AG04450 (cell line): ENCODE results near the gene TULP4. TPM values are rescaled to one million over a fixed set of nuclear protein-coding genes. Genes with fewer than 3 reads are reported as not detected.
"Not testable (repeated sequence)": the region's sequence is repeated elsewhere in the genome, so short reads cannot be mapped to it uniquely, and the experiment has no call there.

Experiments used
- CTCF ChIA-PET: fragments of 300-600, 350-600 bp; formaldehyde crosslinking; extraction: SDS; loops from one replicate; lab custom pipeline; 2022; ENCODE audit warnings: antibody characterized with exemption, inconsistent platforms; lab: Charles Lee
- POLR2A ChIA-PET: fragments of 350-600 bp; formaldehyde crosslinking; extraction: SDS; loops from one replicate; lab custom pipeline; 2021; ENCODE audit warnings: antibody characterized with exemption, inconsistent platforms; lab: Yijun Ruan, JAX
- DNase-seq: peaks from one replicate; pipeline ENCODE4 v3.0.0-alpha.2; 2011; ENCODE audit warnings: low read depth, low spot score
- H3K27ac ChIP-seq: one replicate; pipeline ENCODE4 v1.5.1; 2012; ENCODE audit warnings: low read depth, low read length, control low read depth
- H3K27me3 ChIP-seq: one replicate; pipeline ENCODE4 v1.6.0; 2012; ENCODE audit warnings: low read length; ENCODE audit not compliant: control insufficient read depth, insufficient read depth
- H3K4me3 ChIP-seq: 2 replicates; pipeline ENCODE4 v1.5.1; 2011; ENCODE audit warnings: mild to moderate bottlenecking, low read depth, low read length, control low read depth
- H3K9me3 ChIP-seq: 2 replicates; pipeline ENCODE4 v1.5.1; 2012; ENCODE audit warnings: low read length; ENCODE audit not compliant: control insufficient read depth, insufficient read depth
- polyA plus RNA-seq: library from polyadenylated mRNA; depleted of rRNA; stranded (reverse); fragments of >200 nt; gene quantifications from 2 replicates; pipeline ENCODE4 v1.2.3, GENCODE V29; 2011
- TF ChIP-seq, protein P1 (sequence below): IDR thresholded peaks from 2 replicates; pipeline ENCODE4 v1.5.1; 2011; ENCODE audit warnings: low read depth, low read length, control low read depth, inconsistent platforms

Gene TULP4
- polyA plus RNA-seq, 1 experiment: 15.9 TPM

- Histone ChIP-seq H3K27ac (no peak overlapping the region), H3K9me3 (no peaks in the 10 kb centered on the region; the same call in 1 of the 2 replicates), H3K27me3 (no peaks in the 10 kb centered on the region), H3K4me3 (no peak overlapping the region)
- no peak for DNase-seq
- TF ChIP-seq, protein P1, sequence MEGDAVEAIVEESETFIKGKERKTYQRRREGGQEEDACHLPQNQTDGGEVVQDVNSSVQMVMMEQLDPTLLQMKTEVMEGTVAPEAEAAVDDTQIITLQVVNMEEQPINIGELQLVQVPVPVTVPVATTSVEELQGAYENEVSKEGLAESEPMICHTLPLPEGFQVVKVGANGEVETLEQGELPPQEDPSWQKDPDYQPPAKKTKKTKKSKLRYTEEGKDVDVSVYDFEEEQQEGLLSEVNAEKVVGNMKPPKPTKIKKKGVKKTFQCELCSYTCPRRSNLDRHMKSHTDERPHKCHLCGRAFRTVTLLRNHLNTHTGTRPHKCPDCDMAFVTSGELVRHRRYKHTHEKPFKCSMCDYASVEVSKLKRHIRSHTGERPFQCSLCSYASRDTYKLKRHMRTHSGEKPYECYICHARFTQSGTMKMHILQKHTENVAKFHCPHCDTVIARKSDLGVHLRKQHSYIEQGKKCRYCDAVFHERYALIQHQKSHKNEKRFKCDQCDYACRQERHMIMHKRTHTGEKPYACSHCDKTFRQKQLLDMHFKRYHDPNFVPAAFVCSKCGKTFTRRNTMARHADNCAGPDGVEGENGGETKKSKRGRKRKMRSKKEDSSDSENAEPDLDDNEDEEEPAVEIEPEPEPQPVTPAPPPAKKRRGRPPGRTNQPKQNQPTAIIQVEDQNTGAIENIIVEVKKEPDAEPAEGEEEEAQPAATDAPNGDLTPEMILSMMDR: no peak
- ChIA-PET POLR2A (no interaction called here), CTCF (interaction anchor here (1.1 kb wide), 1 partner anchor 119 kb away, joined by 3 read pairs; no protein-coding TSS in a partner anchor)
Observed at GRCh38 chr6:158340252-158340651, 28.0 kb downstream of the TULP4 start.

- Histone ChIP-seq H3K27me3 (no peaks in the 10 kb centered on the region), H3K4me3 (no peak overlapping the region), H3K9me3 (peaks cover 15% of the 10 kb centered on the region), H3K27ac (no peak overlapping the region)
- POLR2A ChIA-PET: no interaction called here
- TF ChIP-seq, protein P1: no peak
- CTCF ChIA-PET: interaction anchor here (0.6 kb wide), 1 partner anchor 28 kb away, joined by 3 read pairs; no protein-coding TSS in a partner anchor
- no peak for DNase-seq
Observed at GRCh38 chr6:158344534-158344933, 32.3 kb downstream of the TULP4 start.

DNA sequence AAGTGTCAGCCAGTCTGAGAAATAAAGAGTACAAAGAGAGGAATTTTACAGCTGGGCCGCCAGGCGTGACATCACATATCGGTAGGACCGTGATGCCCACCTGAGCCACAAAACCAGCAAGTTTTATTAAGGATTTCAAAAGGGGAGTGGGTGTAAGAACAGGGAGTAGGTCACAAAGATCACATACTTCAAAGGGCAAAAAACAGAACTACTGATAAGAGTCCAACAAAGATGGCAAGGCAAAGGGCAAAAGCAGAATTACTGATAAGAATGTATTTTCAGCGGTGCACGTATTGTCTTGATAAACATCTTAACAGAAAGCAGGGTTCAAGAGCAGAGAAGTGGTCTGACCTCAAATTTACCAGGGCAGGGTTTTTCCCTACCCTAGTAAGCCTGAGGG is 33.2 kb downstream of the TULP4 start:
- DNase-seq, H3K4me3 ChIP-seq, H3K27ac ChIP-seq, CTCF ChIA-PET, POLR2A ChIA-PET, H3K27me3 ChIP-seq: not testable (repeated sequence)
- peaks cover 23% of the 10 kb centered on the region for H3K9me3 ChIP-seq

GRCh38 chr6:158347335-158347734 is 35.1 kb downstream of the TULP4 start:
- H3K9me3 ChIP-seq: peaks cover 23% of the 10 kb centered on the region
- H3K27ac ChIP-seq: no peak overlapping the region
- no peak overlapping the region for H3K4me3 ChIP-seq
- TF ChIP-seq, protein P1: no peak
- ChIA-PET POLR2A (no interaction called here), CTCF (no interaction called here)
- no peak for DNase-seq
- no peaks in the 10 kb centered on the region for H3K27me3 ChIP-seq

- DNase-seq, CTCF ChIA-PET, H3K27me3 ChIP-seq, POLR2A ChIA-PET, H3K27ac ChIP-seq, H3K4me3 ChIP-seq: not testable (repeated sequence)
- peaks cover 23% of the 10 kb centered on the region for H3K9me3 ChIP-seq
Observed at GRCh38 chr6:158348737-158349504, 36.7 kb downstream of the TULP4 start.

DNA sequence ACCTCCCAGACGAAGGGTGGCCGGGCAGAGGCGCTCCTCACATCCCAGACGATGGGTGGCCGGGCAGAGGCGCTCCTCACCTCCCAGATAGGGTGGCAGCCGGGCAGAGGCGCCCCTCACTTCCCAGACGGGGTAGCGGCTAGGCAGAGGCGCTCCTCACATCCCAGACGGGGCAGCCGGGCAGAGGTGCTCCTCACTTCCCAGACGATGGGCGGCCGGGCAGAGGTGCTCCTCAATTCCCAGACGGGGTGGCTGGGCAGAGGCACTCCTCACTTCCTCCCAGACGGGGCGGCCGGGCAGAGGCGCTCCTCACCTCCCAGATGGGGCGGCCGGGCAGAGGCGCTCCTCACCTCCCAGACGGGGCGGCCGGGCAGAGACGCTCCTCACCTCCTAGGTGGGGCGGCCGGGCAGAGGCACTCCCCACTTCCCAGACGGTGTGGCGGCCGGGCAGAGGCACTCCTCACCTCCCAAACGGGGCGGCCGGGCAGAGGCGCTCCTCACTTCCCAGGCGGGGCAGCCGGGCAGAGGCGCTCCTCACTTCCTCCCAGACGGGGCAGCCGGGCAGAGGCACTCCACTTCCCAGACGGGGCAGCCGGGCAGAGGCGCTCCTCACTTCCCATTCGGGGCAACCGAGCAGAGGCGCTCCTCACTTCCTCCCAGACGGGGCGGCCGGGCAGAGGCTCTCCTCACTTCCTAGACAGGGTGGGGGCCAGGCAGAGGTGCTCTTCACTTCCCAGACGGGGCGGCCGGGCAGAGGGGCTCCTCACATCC is 37.4 kb downstream of the TULP4 start:
- H3K4me3 ChIP-seq, DNase-seq, CTCF ChIA-PET, POLR2A ChIA-PET, H3K27me3 ChIP-seq, H3K27ac ChIP-seq: not testable (repeated sequence)
- peaks cover 23% of the 10 kb centered on the region for H3K9me3 ChIP-seq

GRCh38 chr6:158350731-158351130 is 38.5 kb downstream of the TULP4 start:
- H3K4me3 ChIP-seq, H3K27me3 ChIP-seq, DNase-seq, POLR2A ChIA-PET, H3K27ac ChIP-seq, CTCF ChIA-PET: not testable (repeated sequence)
- peaks cover 23% of the 10 kb centered on the region for H3K9me3 ChIP-seq
